ENCODE measurements around the gene GALNS.

GALNS gene

DNA sequence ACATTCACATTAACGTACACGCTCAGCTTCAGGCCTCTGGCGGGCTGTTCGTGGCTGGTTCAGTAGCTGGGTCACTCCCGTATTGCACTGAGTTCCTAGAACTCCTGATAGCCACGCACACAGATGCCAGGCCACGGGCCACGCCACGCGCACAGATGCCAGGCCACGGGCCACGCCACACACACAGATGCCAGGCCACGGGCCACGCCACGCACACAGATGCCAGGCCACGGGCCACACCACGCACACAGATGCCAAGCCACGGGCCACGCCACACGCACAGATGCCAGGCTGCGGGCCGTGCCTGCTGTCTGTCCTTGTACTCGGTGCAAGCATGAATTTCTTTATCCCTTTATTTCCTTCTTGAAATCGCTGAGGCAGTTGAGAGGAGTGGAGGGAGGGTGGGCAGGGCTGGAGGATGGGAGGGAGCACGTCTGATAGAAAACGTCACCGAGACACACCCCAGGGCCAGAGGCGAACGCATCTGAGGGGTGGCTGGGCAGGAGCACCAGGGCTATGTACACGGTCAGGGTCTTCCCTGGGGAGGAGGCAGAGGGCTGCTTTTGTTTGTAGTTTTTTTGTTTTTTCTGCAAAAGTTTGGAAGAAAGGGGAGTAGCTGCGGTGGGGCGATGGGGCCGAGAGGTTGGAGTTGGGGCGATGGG is 18.3 kb upstream of the GALNS start:
- no peak overlapping the region for H3K4me3 ChIP-seq (ENCODE audit: low read depth, low read length)
- no peak overlapping the region for H2AFZ ChIP-seq (ENCODE audit: low read length, unreplicated experiment)
- H3K27ac ChIP-seq (ENCODE audit: low read depth, low read length), result no peak overlapping the region
- H3K36me3 ChIP-seq (ENCODE audit: insufficient read depth, low read length), result no peaks in the 10 kb centered on the region
- no peaks in the 10 kb centered on the region for H3K4me1 ChIP-seq (ENCODE audit: control insufficient read depth, insufficient read depth, low read length, unreplicated experiment)
- no peaks in the 10 kb centered on the region for H3K79me2 ChIP-seq (ENCODE audit: control insufficient read depth, insufficient read depth, low read length, unreplicated experiment)
- peaks cover 9% of the 10 kb centered on the region; the same call in 1 of the 2 replicates for H3K27me3 ChIP-seq (ENCODE audit: insufficient read depth, low read length)

- H2AFZ ChIP-seq (ENCODE audit: low read length, unreplicated experiment), result no peak overlapping the region
- no peaks in the 10 kb centered on the region for H3K79me2 ChIP-seq (ENCODE audit: control insufficient read depth, insufficient read depth, low read length, unreplicated experiment)
- no peak overlapping the region for H3K27ac ChIP-seq (ENCODE audit: low read depth, low read length)
- H3K4me3 ChIP-seq (ENCODE audit: low read depth, low read length), result no peak overlapping the region
- H3K4me1 ChIP-seq (ENCODE audit: control insufficient read depth, insufficient read depth, low read length, unreplicated experiment), result no peaks in the 10 kb centered on the region
- peaks cover 9% of the 10 kb centered on the region; the same call in 1 of the 2 replicates for H3K27me3 ChIP-seq (ENCODE audit: insufficient read depth, low read length)
- no peaks in the 10 kb centered on the region for H3K36me3 ChIP-seq (ENCODE audit: insufficient read depth, low read length)
Observed at GRCh38 chr16:88872650-88873331, 16.0 kb upstream of the GALNS start.

GRCh38 chr16:88871730-88872416 is 15.1 kb upstream of the GALNS start:
- no peaks in the 10 kb centered on the region for H3K36me3 ChIP-seq (ENCODE audit: insufficient read depth, low read length)
- no peak overlapping the region for H3K4me3 ChIP-seq (ENCODE audit: low read depth, low read length)
- H3K79me2 ChIP-seq (ENCODE audit: control insufficient read depth, insufficient read depth, low read length, unreplicated experiment), result no peaks in the 10 kb centered on the region
- H2AFZ ChIP-seq (ENCODE audit: low read length, unreplicated experiment), result no peak overlapping the region
- H3K4me1 ChIP-seq (ENCODE audit: control insufficient read depth, insufficient read depth, low read length, unreplicated experiment), result no peaks in the 10 kb centered on the region
- peaks cover 9% of the 10 kb centered on the region; the same call in 1 of the 2 replicates for H3K27me3 ChIP-seq (ENCODE audit: insufficient read depth, low read length)
- H3K27ac ChIP-seq (ENCODE audit: low read depth, low read length), result no peak overlapping the region

GRCh38 chr16:88871349-88871702 is 14.6 kb upstream of the GALNS start:
- Histone ChIP-seq H2AFZ (ENCODE audit: low read length, unreplicated experiment) (peak overlapping the region; percentile 42), H3K4me3 (ENCODE audit: low read depth, low read length) (0 out of 2 replicates have a peak overlapping the region, but pooled peaks have one; percentile 31), H3K36me3 (ENCODE audit: insufficient read depth, low read length) (no peaks in the 10 kb centered on the region), H3K27ac (ENCODE audit: low read depth, low read length) (no peak overlapping the region), H3K4me1 (ENCODE audit: control insufficient read depth, insufficient read depth, low read length, unreplicated experiment) (no peaks in the 10 kb centered on the region), H3K79me2 (ENCODE audit: control insufficient read depth, insufficient read depth, low read length, unreplicated experiment) (no peaks in the 10 kb centered on the region), H3K27me3 (ENCODE audit: insufficient read depth, low read length) (peaks cover 9% of the 10 kb centered on the region; the same call in 1 of the 2 replicates)

- no peaks in the 10 kb centered on the region for H3K4me1 ChIP-seq (ENCODE audit: control insufficient read depth, insufficient read depth, low read length, unreplicated experiment)
- no peak overlapping the region for H3K27ac ChIP-seq (ENCODE audit: low read depth, low read length)
- peak overlapping the region; percentile 42 for H2AFZ ChIP-seq (ENCODE audit: low read length, unreplicated experiment)
- peaks cover 9% of the 10 kb centered on the region; the same call in 1 of the 2 replicates for H3K27me3 ChIP-seq (ENCODE audit: insufficient read depth, low read length)
- H3K36me3 ChIP-seq (ENCODE audit: insufficient read depth, low read length), result no peaks in the 10 kb centered on the region
- H3K79me2 ChIP-seq (ENCODE audit: control insufficient read depth, insufficient read depth, low read length, unreplicated experiment), result no peaks in the 10 kb centered on the region
- 0 out of 2 replicates have a peak overlapping the region, but pooled peaks have one; percentile 31 for H3K4me3 ChIP-seq (ENCODE audit: low read depth, low read length)
Observed at GRCh38 chr16:88870608-88871348, 14.0 kb upstream of the GALNS start.

DNA sequence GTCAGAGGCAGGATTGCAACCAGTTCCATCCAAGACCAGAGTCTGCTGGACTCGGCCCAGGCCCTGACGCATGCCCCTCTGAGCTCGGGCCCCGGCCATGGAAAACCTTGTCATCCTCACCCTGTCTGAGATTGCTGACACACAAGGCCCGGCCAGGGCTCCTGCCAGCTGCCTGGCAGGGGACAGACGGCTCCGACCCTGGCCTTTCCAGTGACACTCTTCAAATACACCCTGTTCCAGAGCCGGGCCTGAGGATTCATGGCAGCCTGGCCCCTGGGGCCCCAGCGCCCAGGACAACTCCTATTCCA is 12.9 kb upstream of the GALNS start:
- no peak overlapping the region for H3K27ac ChIP-seq (ENCODE audit: low read depth, low read length)

DNA sequence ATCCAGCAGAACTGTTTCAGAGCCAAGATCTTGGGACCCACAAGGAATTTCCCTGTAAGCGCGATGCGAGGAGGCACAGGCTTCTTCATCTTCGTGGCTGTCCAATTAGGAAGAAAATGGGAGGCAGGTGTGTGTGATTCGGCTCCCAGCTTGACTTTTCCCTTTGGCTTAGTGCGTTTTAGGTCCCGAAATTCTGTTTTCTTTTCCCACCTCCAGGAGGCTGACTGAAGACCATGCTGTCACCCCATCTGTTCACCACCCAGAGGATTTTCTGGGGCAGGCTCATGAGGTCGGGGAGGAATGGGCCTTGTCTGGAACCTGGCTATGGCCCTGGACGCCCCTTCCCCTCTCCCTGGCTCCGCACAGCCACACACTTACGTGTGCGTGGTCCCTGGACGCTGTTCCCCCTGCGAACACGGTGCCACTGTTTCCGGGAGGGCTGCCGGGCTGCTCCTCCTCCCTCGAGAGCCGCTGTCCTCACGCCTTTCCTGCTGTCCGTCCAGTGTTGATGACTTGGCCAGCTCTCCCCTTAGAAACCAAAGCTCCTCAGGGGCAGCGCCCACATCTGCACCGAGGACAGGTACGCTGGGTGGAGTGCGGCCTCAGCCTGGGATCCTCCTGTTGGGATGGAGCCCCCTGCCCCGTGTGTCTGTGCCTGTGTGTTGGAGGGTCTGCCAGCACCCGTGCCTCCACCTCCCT is 12.4 kb upstream of the GALNS start:
- H3K79me2 ChIP-seq (ENCODE audit: control insufficient read depth, insufficient read depth, low read length, unreplicated experiment), result no peaks in the 10 kb centered on the region
- H3K36me3 ChIP-seq (ENCODE audit: insufficient read depth, low read length), result no peaks in the 10 kb centered on the region
- no peak overlapping the region for H3K27ac ChIP-seq (ENCODE audit: low read depth, low read length)
- no peak overlapping the region for H3K4me3 ChIP-seq (ENCODE audit: low read depth, low read length)
- H2AFZ ChIP-seq (ENCODE audit: low read length, unreplicated experiment), result no peak overlapping the region
- H3K27me3 ChIP-seq (ENCODE audit: insufficient read depth, low read length), result peaks cover 9% of the 10 kb centered on the region; the same call in 1 of the 2 replicates
- H3K4me1 ChIP-seq (ENCODE audit: control insufficient read depth, insufficient read depth, low read length, unreplicated experiment), result no peaks in the 10 kb centered on the region

More for the DNA sequence above, 12.9 kb upstream of the GALNS start:
- Histone ChIP-seq H3K79me2 (ENCODE audit: control insufficient read depth, insufficient read depth, low read length, unreplicated experiment) (no peaks in the 10 kb centered on the region), H3K4me1 (ENCODE audit: control insufficient read depth, insufficient read depth, low read length, unreplicated experiment) (no peaks in the 10 kb centered on the region), H3K36me3 (ENCODE audit: insufficient read depth, low read length) (no peaks in the 10 kb centered on the region), H3K4me3 (ENCODE audit: low read depth, low read length) (no peak overlapping the region), H2AFZ (ENCODE audit: low read length, unreplicated experiment) (no peak overlapping the region), H3K27me3 (ENCODE audit: insufficient read depth, low read length) (peaks cover 9% of the 10 kb centered on the region; the same call in 1 of the 2 replicates)

- Histone ChIP-seq H3K27me3 (ENCODE audit: insufficient read depth, low read length) (peaks cover 9% of the 10 kb centered on the region; the same call in 1 of the 2 replicates), H3K4me3 (ENCODE audit: low read depth, low read length) (no peak overlapping the region), H3K79me2 (ENCODE audit: control insufficient read depth, insufficient read depth, low read length, unreplicated experiment) (no peaks in the 10 kb centered on the region), H3K27ac (ENCODE audit: low read depth, low read length) (no peak overlapping the region), H3K4me1 (ENCODE audit: control insufficient read depth, insufficient read depth, low read length, unreplicated experiment) (no peaks in the 10 kb centered on the region), H2AFZ (ENCODE audit: low read length, unreplicated experiment) (no peak overlapping the region), H3K36me3 (ENCODE audit: insufficient read depth, low read length) (no peaks in the 10 kb centered on the region)
Observed at GRCh38 chr16:88867581-88868246, 11.0 kb upstream of the GALNS start.

GRCh38 chr16:88866151-88866920 is 9.6 kb upstream of the GALNS start, which contains the start of gene PABPN1L:
TSS of gene PABPN1L (minus strand) at chr16:88866660. CDS start at chr16:88866606, 54 bp downstream.
- no peak within 1 kb of the TSS for H2AFZ ChIP-seq (ENCODE audit: low read length, unreplicated experiment)
- H3K27ac ChIP-seq (ENCODE audit: low read depth, low read length), result no peak within 1 kb of the TSS
- no peak within 1 kb of the TSS for H3K4me3 ChIP-seq (ENCODE audit: low read depth, low read length)
- H3K36me3 ChIP-seq (ENCODE audit: insufficient read depth, low read length), result no peaks in the 10 kb centered on the region
- H3K4me1 ChIP-seq (ENCODE audit: control insufficient read depth, insufficient read depth, low read length, unreplicated experiment), result no peaks in the 10 kb centered on the region
- H3K27me3 ChIP-seq (ENCODE audit: insufficient read depth, low read length), result peaks cover 9% of the 10 kb centered on the region; the same call in 1 of the 2 replicates
- no peaks in the 10 kb centered on the region for H3K79me2 ChIP-seq (ENCODE audit: control insufficient read depth, insufficient read depth, low read length, unreplicated experiment)

Measured in ACC112 (cell line).